ENCODE measurements around the gene ID2. TPM values are rescaled to one million over a fixed set of nuclear protein-coding genes. Genes with fewer than 3 reads are reported as not detected.

The ID2 gene
- total RNA-seq, 2 donors from 2014 or later, result 172 to 238 TPM

- no peaks in the 10 kb centered on the region for H3K9me3 ChIP-seq
- 87% methylated on average over 16 of the region's 16 CpGs for WGBS
- H3K27me3 ChIP-seq (replicated peaks; ENCODE audit: insufficient read depth), result no peaks in the 10 kb centered on the region
- no peaks in the 10 kb centered on the region for H3K4me1 ChIP-seq (replicated peaks)
- DNase-seq (ENCODE audit: low spot score), result no peak
- no peaks in the 10 kb centered on the region for H3K36me3 ChIP-seq
- TF ChIP-seq CTCF (IDR thresholded peaks at IDR 0.05) (no peak), POLR2AphosphoS5 (IDR thresholded peaks at IDR 0.05) (no peak), POLR2A (IDR thresholded peaks at IDR 0.05) (no peak)
- intact Hi-C loops (cut with DNase I), result no loop called here
- no peak overlapping the region for H3K4me3 ChIP-seq
- H3K27ac ChIP-seq, result no peak overlapping the region
These were observed 20.0 kb downstream of the ID2 start for GRCh38 chr2:8701681-8702379.

DNA sequence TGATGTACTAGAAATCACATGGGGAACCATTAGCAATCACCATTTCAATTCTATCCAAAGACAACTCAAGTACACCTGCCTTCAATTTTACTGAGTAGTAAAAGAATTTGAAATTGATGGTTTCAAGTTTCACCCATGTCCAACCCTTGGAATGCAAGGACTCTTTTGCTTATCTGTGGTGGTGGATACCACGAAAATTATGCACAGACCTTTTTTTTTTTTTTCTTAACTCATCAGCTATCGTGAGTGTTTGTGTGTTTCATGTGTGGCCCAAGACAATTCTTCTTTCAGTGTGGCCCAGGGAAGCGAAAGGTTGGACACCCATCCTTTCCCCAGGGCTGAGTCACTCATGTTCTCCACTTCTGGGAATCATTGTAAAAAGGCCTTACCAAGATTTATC lies 23.1 kb downstream of the ID2 start:
- Histone ChIP-seq H3K4me1 (replicated peaks) (no peaks in the 10 kb centered on the region), H3K9me3 (no peaks in the 10 kb centered on the region), H3K4me3 (no peak overlapping the region), H3K36me3 (no peaks in the 10 kb centered on the region), H3K27me3 (replicated peaks; ENCODE audit: insufficient read depth) (no peaks in the 10 kb centered on the region), H3K27ac (no peak overlapping the region)
- WGBS, result 66% methylated on average over 3 of the region's 3 CpGs
- TF ChIP-seq POLR2AphosphoS5 (IDR thresholded peaks at IDR 0.05) (no peak), POLR2A (IDR thresholded peaks at IDR 0.05) (no peak), CTCF (IDR thresholded peaks at IDR 0.05) (no peak)
- DNase-seq (ENCODE audit: low spot score), result no peak
- intact Hi-C loops (cut with DNase I), result no loop called here

DNA sequence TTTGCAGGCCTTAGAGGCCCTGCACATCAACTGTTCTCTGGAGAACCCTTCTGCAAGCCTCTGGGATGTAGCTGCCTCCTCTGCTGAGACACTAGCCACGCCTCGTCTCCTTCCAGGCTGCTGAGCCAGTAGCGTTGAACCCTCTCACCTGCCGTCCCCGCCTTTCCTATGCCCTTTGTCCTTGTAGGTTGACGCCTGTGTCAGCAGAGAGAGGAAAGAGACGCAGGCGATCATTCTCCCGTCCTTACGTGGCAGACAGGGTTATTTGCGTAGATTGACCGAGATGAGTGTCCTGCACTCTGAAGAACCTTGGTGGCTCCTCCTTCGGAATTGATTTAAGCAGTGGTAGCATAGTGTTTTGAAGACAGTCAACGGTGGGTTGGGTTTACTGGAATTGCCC lies 27.8 kb downstream of the ID2 start:
- no peaks in the 10 kb centered on the region for H3K27me3 ChIP-seq (replicated peaks; ENCODE audit: insufficient read depth)
- no peaks in the 10 kb centered on the region for H3K4me1 ChIP-seq (replicated peaks)
- DNase-seq (ENCODE audit: low spot score), result no peak
- H3K27ac ChIP-seq, result no peak overlapping the region
- no peaks in the 10 kb centered on the region for H3K36me3 ChIP-seq
- H3K9me3 ChIP-seq, result no peaks in the 10 kb centered on the region
- intact Hi-C loops (cut with DNase I), result no loop called here
- 89% methylated on average over 14 of the region's 14 CpGs for WGBS
- TF ChIP-seq POLR2A (IDR thresholded peaks at IDR 0.05), result no peak
- no peak for TF ChIP-seq POLR2AphosphoS5 (IDR thresholded peaks at IDR 0.05)
- TF ChIP-seq CTCF (IDR thresholded peaks at IDR 0.05), result no peak
- no peak overlapping the region for H3K4me3 ChIP-seq

DNA sequence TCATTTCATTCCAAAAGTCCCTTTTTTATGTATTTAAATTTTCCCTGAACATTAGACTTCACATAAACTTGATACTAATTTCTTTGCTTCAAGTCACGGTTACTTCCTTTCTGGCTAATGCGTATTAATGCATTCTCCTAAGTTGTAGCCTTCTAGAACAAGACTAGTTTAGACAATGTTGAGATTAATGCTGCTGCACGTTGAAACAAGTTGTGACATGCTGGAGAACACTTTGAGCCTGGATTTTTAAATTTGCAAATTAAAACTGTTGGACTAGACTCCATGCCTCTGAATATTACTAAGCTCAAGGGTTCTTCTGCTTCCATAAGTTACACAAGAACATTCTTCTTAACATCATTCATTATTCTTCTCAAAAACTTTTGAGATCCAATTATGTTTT lies 29.1 kb downstream of the ID2 start:
- Histone ChIP-seq H3K27me3 (replicated peaks; ENCODE audit: insufficient read depth) (no peaks in the 10 kb centered on the region), H3K27ac (no peak overlapping the region), H3K36me3 (no peaks in the 10 kb centered on the region), H3K9me3 (no peaks in the 10 kb centered on the region), H3K4me1 (replicated peaks) (no peaks in the 10 kb centered on the region), H3K4me3 (no peak overlapping the region)
- DNase-seq (ENCODE audit: low spot score), result no peak
- WGBS, result 61% methylated on average over 3 of the region's 3 CpGs
- intact Hi-C loops (cut with DNase I), result no loop called here
- TF ChIP-seq POLR2A (IDR thresholded peaks at IDR 0.05) (no peak), CTCF (IDR thresholded peaks at IDR 0.05) (no peak), POLR2AphosphoS5 (IDR thresholded peaks at IDR 0.05) (no peak)

- WGBS, result 99% methylated on average over 7 of the region's 7 CpGs
- intact Hi-C loops (cut with DNase I), result no loop called here
- no peak for TF ChIP-seq POLR2A (IDR thresholded peaks at IDR 0.05)
- no peak for TF ChIP-seq POLR2AphosphoS5 (IDR thresholded peaks at IDR 0.05)
- TF ChIP-seq CTCF (IDR thresholded peaks at IDR 0.05), result no peak
- H3K4me1 ChIP-seq (replicated peaks), result no peaks in the 10 kb centered on the region
- DNase-seq (ENCODE audit: low spot score), result no peak
- no peak overlapping the region for H3K27ac ChIP-seq
- H3K9me3 ChIP-seq, result no peaks in the 10 kb centered on the region
- H3K36me3 ChIP-seq, result no peaks in the 10 kb centered on the region
- no peaks in the 10 kb centered on the region for H3K27me3 ChIP-seq (replicated peaks; ENCODE audit: insufficient read depth)
- no peak overlapping the region for H3K4me3 ChIP-seq
These were observed 32.4 kb downstream of the ID2 start for GRCh38 chr2:8714283-8714682.
